GM21381 (cell line): ENCODE data around the gene ATP23.

ENCODE experiments used
- ATAC-seq: cut with Tn5 transposase; IDR thresholded peaks from one replicate; pipeline ENCODE4 v1.9.1; 2021; ENCODE audit warnings: mild to moderate bottlenecking, moderate library complexity; ENCODE audit not compliant: unreplicated experiment

ATP23 gene

DNA sequence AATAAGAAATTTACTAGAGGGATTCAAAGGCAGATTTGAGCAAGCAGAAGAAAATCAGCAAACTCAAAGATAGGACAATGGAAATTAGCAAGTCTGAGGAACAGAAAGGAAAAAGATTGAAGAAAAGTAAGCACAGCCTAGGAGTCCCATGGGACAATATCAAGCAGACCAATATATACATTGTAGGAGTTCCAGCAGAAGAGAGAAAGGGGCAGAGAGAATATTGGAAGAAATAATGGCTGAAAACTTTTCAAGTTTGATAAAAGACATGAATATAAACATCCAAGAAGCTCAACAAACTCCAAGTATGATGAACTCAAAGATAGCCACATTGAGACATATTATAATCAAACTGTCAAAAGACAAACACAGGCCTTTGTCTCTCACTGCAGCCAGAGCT lies 25.2 kb downstream of the ATP23 start:
- no peak for ATAC-seq

DNA sequence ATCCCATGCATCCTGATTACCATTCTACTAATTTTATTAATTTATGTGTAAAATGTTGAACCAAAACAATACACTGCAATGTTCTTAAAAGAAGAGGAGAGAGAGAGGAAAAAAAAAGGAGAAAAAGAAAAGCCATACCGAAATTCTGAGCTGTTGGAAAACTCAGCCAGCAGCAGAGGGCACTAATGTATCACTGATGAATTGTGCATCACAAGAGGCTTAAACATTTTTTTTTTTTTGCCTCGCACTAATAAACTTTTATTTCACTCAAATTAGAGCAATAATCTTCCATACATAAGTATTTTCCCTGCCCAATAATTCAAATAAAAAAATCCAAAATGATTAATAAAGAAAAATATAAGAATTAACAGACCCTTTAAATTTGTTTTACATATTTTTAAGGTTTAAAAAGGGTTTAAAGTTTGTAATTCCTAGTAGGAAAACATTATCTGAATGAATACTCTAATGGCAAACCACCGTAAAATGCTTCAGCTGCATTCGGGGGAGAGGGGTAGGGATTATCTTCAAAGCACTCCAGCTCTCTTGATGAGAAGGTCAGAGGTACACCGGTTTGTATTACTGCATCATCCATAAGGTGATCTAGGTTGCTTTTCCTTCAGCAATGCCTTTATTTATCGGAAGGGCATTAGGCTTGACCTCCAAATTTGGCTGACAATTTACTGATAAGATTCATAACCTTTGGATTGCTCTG lies 41.9 kb downstream of the ATP23 start:
- no peak for ATAC-seq

DNA sequence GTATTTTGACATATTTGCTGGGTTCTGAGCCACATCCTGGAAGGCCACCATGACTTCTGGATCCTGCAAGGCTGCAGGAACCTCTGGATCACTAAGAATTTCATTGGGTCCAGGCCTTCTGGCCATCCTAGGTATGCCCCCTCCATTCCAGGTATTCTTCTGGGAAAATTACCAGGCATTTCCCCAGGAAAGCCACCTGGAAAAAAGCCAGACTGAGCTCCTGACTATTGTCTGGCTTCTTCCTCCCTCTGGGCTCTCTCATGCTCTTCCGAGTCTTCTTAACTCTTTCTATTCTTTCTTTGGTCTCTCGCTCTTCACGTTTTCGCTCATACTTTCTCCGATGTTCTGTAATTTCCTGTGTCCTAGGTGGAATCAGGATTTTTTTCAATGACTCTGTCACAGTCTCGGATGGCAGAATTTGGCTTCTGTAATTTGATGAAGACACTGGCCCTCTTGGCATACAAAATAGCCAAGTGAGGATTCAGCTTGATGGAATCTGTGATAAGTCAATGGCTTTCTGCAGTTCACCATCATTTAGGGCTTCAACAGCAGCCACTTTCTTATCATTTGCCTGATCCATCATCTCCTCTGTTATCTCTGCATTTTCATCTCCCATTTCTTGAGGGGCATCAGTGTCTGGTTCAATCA lies 42.6 kb downstream of the ATP23 start:
- no peak for ATAC-seq

- no peak for ATAC-seq
Observed at GRCh38 chr12:57984629-57985151, 43.3 kb downstream of the ATP23 start.

DNA sequence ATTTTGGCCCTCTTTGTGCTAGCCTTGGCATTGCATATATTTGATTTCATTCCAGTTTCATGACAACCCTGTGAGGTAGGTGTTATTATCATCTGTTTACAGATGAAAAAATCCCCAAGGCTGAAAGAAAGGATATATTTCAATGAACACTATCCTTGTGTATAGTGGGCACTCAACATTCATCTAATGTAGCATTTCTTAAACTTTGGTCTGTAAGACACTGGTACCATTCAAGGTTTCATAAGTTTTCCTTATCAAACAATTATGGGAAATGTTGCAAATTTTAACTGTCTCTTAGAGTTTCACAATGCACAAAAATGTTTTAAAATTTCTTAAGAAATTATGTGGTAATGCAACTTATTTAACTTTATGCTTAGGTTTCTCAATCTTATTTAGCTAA lies 44.3 kb downstream of the ATP23 start:
- no peak for ATAC-seq

GRCh38 chr12:57989838-57990237 lies 48.5 kb downstream of the ATP23 start:
- no peak for ATAC-seq

DNA sequence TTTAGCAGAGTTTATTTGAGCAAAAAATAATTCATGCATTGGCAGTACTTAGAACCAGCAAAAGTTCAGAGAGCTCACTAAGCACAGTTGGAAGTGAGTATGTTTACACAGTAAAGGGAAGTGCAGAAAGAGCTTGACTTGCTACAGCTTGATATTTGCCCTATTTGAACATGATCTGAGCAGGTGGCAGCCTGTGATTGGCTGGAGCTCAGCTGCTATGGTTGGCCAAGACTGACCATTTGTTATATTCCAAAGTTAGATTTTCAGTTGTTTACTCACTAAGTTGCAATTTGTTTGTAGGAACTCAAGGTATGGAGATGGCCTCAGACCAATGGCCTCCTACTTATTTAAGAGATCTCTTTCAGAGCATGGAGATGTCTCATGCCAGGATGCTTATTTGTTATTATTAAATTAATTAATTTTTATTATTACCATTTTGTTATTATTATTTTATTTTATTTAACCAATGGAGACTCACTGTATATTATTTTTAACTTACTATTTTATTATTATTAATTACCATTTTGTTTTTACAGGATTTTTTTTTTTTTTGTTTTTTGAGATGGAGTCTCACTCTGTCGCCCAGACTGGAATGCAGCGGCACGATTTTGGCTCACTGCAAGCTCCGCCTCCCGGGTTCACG lies 49.0 kb downstream of the ATP23 start:
- no peak for ATAC-seq

- ATAC-seq: no peak
Observed at GRCh38 chr12:57992001-57992400, 50.6 kb downstream of the ATP23 start.

DNA sequence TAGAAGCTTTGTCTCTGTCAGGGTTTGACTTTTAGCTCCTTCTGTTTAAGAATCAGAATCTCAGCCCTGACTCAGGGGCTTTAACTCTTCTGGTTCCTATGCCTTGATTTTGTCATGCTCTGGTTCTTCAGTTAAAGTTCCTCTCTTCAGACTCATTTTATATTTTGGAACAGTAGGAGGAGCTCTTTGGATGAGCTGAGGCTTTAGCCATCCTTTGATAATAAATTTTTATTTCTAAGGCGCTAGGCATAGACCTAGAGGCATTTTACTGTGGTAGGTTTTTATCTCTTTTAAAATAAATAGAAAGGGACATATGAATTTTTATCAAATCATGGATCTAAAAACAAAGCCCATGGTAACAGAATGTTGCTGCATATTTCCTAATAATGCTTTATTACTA lies 51.7 kb downstream of the ATP23 start:
- ATAC-seq: no peak

DNA sequence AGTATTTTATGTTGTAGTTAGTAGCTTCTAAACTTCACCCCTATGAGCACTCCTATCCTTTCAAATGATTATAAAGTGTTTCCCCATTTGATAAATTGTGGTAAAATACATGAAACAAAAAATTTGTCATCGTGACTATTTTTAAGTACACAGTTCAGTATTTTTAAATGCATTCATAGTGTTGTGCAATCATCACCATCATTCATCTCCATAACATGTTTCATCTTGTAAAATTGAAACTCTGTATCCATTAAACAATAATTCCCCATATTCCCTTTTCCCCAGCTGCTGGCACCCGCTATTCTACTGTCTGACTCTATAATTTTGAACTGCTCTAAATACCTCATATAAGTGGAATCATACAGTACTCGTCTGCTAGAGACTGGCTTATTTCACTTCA lies 52.5 kb downstream of the ATP23 start:
- no peak for ATAC-seq

- no peak for ATAC-seq
Observed at GRCh38 chr12:57996520-57996919, 55.2 kb downstream of the ATP23 start.

DNA sequence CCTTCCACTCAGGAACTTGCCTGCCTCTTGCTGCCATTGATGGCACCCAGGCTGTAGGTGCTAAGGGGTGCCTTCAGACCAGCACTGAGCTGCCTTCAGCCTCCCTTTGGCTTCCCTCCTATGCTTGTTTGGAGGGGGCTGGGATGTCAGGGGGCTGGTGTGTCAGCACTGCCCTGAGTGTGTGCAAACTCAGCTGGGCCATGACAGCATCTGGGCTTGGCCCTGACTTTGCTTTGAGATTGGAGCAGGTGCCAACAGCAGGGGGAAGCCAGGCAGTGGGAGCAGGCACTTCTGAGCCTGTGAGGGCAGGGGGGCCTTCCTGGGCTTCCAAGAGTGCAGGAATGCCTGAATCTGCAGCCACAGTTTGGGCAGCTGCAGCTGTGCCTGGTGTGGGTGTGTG lies 56.9 kb downstream of the ATP23 start:
- no peak for ATAC-seq

DNA sequence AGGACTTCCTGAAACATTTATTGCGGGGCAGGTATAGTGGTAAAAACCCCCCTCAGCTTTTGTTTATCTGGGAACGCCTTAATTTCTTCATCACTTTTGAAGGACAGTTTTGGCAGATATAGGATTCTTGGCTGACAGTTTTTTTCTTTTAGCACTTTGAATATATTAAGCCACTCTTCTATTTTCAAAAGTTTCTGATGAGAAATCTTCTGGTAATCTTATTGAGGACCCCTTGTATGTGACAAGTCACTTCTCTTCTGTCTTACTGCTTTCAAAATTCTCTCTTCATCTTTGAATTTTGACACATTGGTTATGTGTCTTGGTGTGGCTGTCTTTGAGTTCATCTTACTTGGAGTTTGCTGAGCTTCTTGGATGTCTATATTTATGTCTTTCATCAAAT lies 59.1 kb downstream of the ATP23 start:
- ATAC-seq: no peak

DNA sequence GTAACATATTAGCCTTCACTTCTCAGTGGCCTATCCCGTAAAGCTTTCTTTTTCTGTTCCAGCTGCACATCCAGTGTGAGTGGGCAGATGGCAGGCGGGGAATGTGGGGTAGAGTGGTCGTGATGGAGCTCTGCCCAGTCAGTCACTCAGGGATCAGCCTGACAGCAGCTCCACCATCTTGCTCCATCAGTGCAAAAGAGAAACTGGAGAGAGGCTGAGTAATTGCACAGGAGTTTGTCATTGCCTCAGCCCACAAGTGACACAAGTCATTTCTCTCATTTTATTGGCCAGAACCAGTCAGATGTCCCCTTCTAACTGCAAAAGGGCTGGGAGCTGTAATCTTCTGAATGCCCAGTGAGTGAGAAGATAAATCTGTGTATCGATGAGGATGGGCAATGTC lies 66.5 kb downstream of the ATP23 start:
- ATAC-seq: no peak

GRCh38 chr12:58008634-58009033 lies 67.3 kb downstream of the ATP23 start:
- ATAC-seq: no peak
